Astrocyte (in vitro differentiated cells and primary cell): ENCODE results near the gene CCDC40.

Experiments
- CTCF ChIP-seq: IDR thresholded peaks from 2 replicates; pipeline ENCODE4 v1.5.1; 2011; ENCODE audit warnings: low read depth, mild to moderate bottlenecking, inconsistent platforms, low read length, moderate library complexity; ENCODE audit not compliant: insufficient read depth
- EZH2 ChIP-seq: IDR thresholded peaks from 2 replicates; pipeline ENCODE4 v1.6.1; 2012; ENCODE audit warnings: mild to moderate bottlenecking, low read length, inconsistent platforms; ENCODE audit not compliant: insufficient read depth

DNA sequence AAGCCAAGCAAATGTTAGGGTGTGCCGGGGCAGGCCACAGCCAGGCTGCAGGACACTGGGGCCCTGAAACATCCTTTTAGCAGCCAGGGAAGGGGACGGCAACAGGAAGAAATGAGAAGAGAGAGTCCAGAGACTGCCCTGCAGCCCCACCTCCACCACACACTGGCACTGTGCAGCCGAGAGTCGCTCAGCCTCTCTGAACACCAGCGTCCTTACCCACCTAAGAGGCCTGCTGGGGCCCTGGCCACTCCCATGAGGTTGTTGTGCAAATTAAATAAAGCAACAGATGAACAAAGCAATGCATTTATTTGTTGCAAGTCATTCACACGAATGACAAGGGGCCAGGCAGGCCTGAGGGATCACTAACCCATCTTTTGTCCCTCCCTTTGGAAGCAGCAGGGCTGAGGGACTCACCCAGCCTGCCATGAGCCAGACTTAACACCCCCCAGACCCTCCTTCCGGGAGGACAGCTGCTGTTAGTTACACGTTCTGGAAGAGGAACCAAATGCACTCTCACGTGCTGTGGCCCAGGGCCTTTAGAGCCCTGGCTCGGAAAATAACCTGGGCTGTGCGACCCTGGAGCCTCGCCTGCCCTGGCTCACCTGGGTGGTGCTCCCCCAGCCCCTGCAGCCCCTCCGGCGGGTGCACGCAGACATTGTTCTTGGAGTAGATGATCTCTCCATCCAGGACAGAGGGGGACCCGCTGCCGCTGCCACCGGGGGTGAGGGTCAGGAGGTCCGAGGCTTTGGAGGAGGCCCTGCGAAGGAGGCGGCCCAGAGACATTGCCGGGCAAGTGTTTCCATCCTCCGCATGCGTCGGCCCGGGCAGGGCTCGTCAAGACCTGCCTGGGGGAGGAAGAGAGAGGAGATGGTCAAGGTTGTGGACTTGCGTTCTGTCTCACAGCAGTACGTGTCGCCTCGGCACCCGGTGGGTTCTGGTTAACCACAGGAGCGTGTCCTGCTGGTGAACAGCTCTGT, 23.4 kb upstream of the CCDC40 start:
- no peak for TF ChIP-seq CTCF
- TF ChIP-seq EZH2 = no peak
